ENCODE results near the gene PGM2L1. TPM values are rescaled to one million over a fixed set of nuclear protein-coding genes. Genes with fewer than 3 reads are reported as not detected.

The PGM2L1 gene
- total RNA-seq, 1 donor from 2014 or later: 17.5 TPM

GRCh38 chr11:74392256-74392655 is 6.0 kb downstream of the PGM2L1 start:
- no peaks in the 10 kb centered on the region for H3K27me3 ChIP-seq (ENCODE audit: control insufficient read depth, insufficient read depth, low read length)
- no peak overlapping the region for H3K4me3 ChIP-seq (ENCODE audit: low read depth, low read length)
- no peak for DNase-seq (ENCODE audit: low read depth)
- no peak for TF ChIP-seq CTCF (IDR thresholded peaks at IDR 0.05; ENCODE audit: insufficient read depth, low read length, poor library complexity, severe bottlenecking)
- no peaks in the 10 kb centered on the region for H3K36me3 ChIP-seq (ENCODE audit: control insufficient read depth, insufficient read depth, low read length)

GRCh38 chr11:74391193-74391592 is 7.0 kb downstream of the PGM2L1 start:
- Histone ChIP-seq H3K4me3 (ENCODE audit: low read depth, low read length) (no peak overlapping the region), H3K27me3 (ENCODE audit: control insufficient read depth, insufficient read depth, low read length) (no peaks in the 10 kb centered on the region)
- TF ChIP-seq CTCF (IDR thresholded peaks at IDR 0.05; ENCODE audit: insufficient read depth, low read length, poor library complexity, severe bottlenecking): no peak

GRCh38 chr11:74390697-74391096 is 7.5 kb downstream of the PGM2L1 start:
- Histone ChIP-seq H3K4me3 (ENCODE audit: low read depth, low read length) (no peak overlapping the region), H3K27me3 (ENCODE audit: control insufficient read depth, insufficient read depth, low read length) (no peaks in the 10 kb centered on the region), H3K36me3 (ENCODE audit: control insufficient read depth, insufficient read depth, low read length) (no peaks in the 10 kb centered on the region)
- DNase-seq (ENCODE audit: low read depth): no peak
- no peak for TF ChIP-seq CTCF (IDR thresholded peaks at IDR 0.05; ENCODE audit: insufficient read depth, low read length, poor library complexity, severe bottlenecking)

More at GRCh38 chr11:74391193-74391592, 7.0 kb downstream of the PGM2L1 start:
- DNase-seq (ENCODE audit: low read depth): no peak
- no peaks in the 10 kb centered on the region for H3K36me3 ChIP-seq (ENCODE audit: control insufficient read depth, insufficient read depth, low read length)

GRCh38 chr11:74388678-74389327 is 9.4 kb downstream of the PGM2L1 start:
- Histone ChIP-seq H3K4me3 (ENCODE audit: low read depth, low read length) (no peak overlapping the region), H3K27me3 (ENCODE audit: control insufficient read depth, insufficient read depth, low read length) (no peaks in the 10 kb centered on the region), H3K36me3 (ENCODE audit: control insufficient read depth, insufficient read depth, low read length) (no peaks in the 10 kb centered on the region)
- DNase-seq (ENCODE audit: low read depth): no peak
- TF ChIP-seq CTCF (IDR thresholded peaks at IDR 0.05; ENCODE audit: insufficient read depth, low read length, poor library complexity, severe bottlenecking): peak; percentile 76

GRCh38 chr11:74384641-74385040 is 13.6 kb downstream of the PGM2L1 start:
- Histone ChIP-seq H3K27me3 (ENCODE audit: control insufficient read depth, insufficient read depth, low read length) (no peaks in the 10 kb centered on the region), H3K4me3 (ENCODE audit: low read depth, low read length) (no peak overlapping the region), H3K36me3 (ENCODE audit: control insufficient read depth, insufficient read depth, low read length) (no peaks in the 10 kb centered on the region)
- DNase-seq (ENCODE audit: low read depth): no peak
- no peak for TF ChIP-seq CTCF (IDR thresholded peaks at IDR 0.05; ENCODE audit: insufficient read depth, low read length, poor library complexity, severe bottlenecking)

Measured in kidney epithelial cell (primary cell).